Measurements from ENCODE around the gene ART1. TPM values are rescaled to one million over a fixed set of nuclear protein-coding genes. Genes with fewer than 3 reads are reported as not detected.

ART1 gene
- total and polyA plus RNA-seq, 7 donors, result 0.26 to 33.0 (median 14.5) TPM

- H3K27ac ChIP-seq, result no peak overlapping the region
- peaks cover 17% of the 10 kb centered on the region for H3K4me1 ChIP-seq
- peaks cover 20 to 97% of the 10 kb centered on the region in 2 donors for H3K36me3 ChIP-seq (ENCODE audit: insufficient read depth in 1 of 2, low read depth in 1 of 2)
- no peaks in the 10 kb centered on the region for H3K9me3 ChIP-seq
- H3K27me3 ChIP-seq (ENCODE audit: insufficient read depth in 3 of 3, low read length in 2 of 3), result no peaks in the 10 kb centered on the region
- no peak overlapping the region for H3K4me3 ChIP-seq
- no peak for TF ChIP-seq CTCF (IDR thresholded peaks at IDR 0.05)
- intact Hi-C loops (cut with DNase I), result no loop called here
- DNase-seq, result no peak
- no peak for ATAC-seq
- 95 to 96% (median 96%) methylated on average over 9 of the region's 9 CpGs for WGBS, 3 donors
Measured at GRCh38 chr11:3683039-3683438, 38.1 kb downstream of the ART1 start.

- Histone ChIP-seq H3K27ac (peak overlapping the region; percentile 58), H3K9me3 (no peaks in the 10 kb centered on the region), H3K4me3 (peak overlapping the region; percentile 5), H3K4me1 (peaks cover 17% of the 10 kb centered on the region), H3K36me3 (ENCODE audit: insufficient read depth in 1 of 2, low read depth in 1 of 2) (peaks cover 19 to 97% of the 10 kb centered on the region in 2 donors), H3K27me3 (ENCODE audit: insufficient read depth in 3 of 3, low read length in 2 of 3) (no peaks in the 10 kb centered on the region)
- no peak for TF ChIP-seq CTCF (IDR thresholded peaks at IDR 0.05)
- DNase-seq (no peak), ATAC-seq (peak in 2 of 4 donors; percentile 3 to 21)
- intact Hi-C loops (cut with DNase I), result no loop called here
- WGBS, 3 donors, result 85 to 97% (median 93%) methylated on average over 12 of the region's 12 CpGs
Measured at GRCh38 chr11:3684129-3684818, 39.3 kb downstream of the ART1 start.

DNA sequence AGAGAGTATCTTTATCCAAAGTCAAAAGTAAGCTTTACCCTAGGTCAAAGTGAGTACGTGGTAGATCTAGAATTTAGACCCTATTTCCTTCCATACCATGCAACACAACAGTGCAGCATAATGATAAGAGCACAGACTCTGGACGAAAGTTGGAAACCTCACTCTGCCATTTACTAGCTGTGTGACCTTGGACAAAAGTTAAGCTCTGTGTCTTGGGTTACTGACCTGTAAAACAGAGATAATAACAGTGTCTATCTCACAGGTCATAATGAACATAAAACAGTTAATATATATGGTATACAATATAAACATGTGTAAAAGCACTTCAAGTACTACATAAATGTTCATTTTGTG is 39.9 kb downstream of the ART1 start:
- no peak for TF ChIP-seq CTCF (IDR thresholded peaks at IDR 0.05)
- Histone ChIP-seq H3K9me3 (no peaks in the 10 kb centered on the region), H3K27ac (peak overlapping the region; percentile 70), H3K4me3 (peak overlapping the region; percentile 5), H3K36me3 (ENCODE audit: insufficient read depth in 1 of 2, low read depth in 1 of 2) (peaks cover 14 to 97% of the 10 kb centered on the region in 2 donors), H3K4me1 (peaks cover 17% of the 10 kb centered on the region), H3K27me3 (ENCODE audit: insufficient read depth in 3 of 3, low read length in 2 of 3) (no peaks in the 10 kb centered on the region)
- no peak for DNase-seq
- intact Hi-C loops (cut with DNase I), result no loop called here
- peak in 3 of 4 donors; percentile 23 to 65 (median 50) for ATAC-seq
- WGBS, 3 donors, result 40 to 49% (median 40%) methylated on average over 2 of the region's 2 CpGs

- Histone ChIP-seq H3K27me3 (ENCODE audit: insufficient read depth in 3 of 3, low read length in 2 of 3) (no peaks in the 10 kb centered on the region), H3K36me3 (ENCODE audit: insufficient read depth in 1 of 2, low read depth in 1 of 2) (peaks cover 10 to 97% of the 10 kb centered on the region in 2 donors), H3K4me1 (peaks cover 17% of the 10 kb centered on the region), H3K4me3 (no peak overlapping the region), H3K9me3 (no peaks in the 10 kb centered on the region), H3K27ac (peak overlapping the region; percentile 70)
- peak; percentile 79 to 87 (median 82) for ATAC-seq
- TF ChIP-seq CTCF (IDR thresholded peaks at IDR 0.05), result no peak
- DNase-seq, result no peak
- 53 to 72% (median 59%) methylated on average over 7 of the region's 7 CpGs for whole genome bisulfite sequencing, 3 donors
- intact Hi-C loops (cut with DNase I), result no loop called here
Measured at GRCh38 chr11:3685923-3686322, 41.0 kb downstream of the ART1 start.

- Histone ChIP-seq H3K9me3 (no peaks in the 10 kb centered on the region), H3K27ac (peak overlapping the region; percentile 70), H3K36me3 (ENCODE audit: insufficient read depth in 1 of 2, low read depth in 1 of 2) (peaks cover 10 to 97% of the 10 kb centered on the region in 2 donors), H3K4me1 (peaks cover 17% of the 10 kb centered on the region), H3K27me3 (ENCODE audit: insufficient read depth in 3 of 3, low read length in 2 of 3) (no peaks in the 10 kb centered on the region), H3K4me3 (no peak overlapping the region)
- DNase-seq, result no peak
- intact Hi-C loops (cut with DNase I), result no loop called here
- ATAC-seq, result peak in 2 of 4 donors; percentile 16 to 21
- 73 to 99% (median 96%) methylated on average over 4 of the region's 4 CpGs for WGBS, 3 donors
- no peak for TF ChIP-seq CTCF (IDR thresholded peaks at IDR 0.05)
Measured at GRCh38 chr11:3686751-3687150, 41.8 kb downstream of the ART1 start.
